Uterus (tissue), 2 donors: Measurements from ENCODE around the gene CLOCK.

ENCODE experiments used
- POLR2A ChIP-seq, 2 donors: fragments of 450-650 bp; IDR thresholded peaks; one replicate each; pipeline ENCODE4 v1.6.1; 2016; ENCODE audit warnings: antibody characterized with exemption in 2 of 2, mild to moderate bottlenecking in 1 of 2, moderate library complexity in 1 of 2
- TF ChIP-seq, protein P1 (sequence below), 4 experiments: fragments of 200-600 bp in 2 of 4; fragments of 450-650 bp in 2 of 4; sonication (generic) in 2 of 4; IDR thresholded peaks; one replicate each; pipeline ENCODE4 v1.5.1; 2016 to 2019; ENCODE audit warnings: antibody characterized with exemption in 4 of 4, mild to moderate bottlenecking in 2 of 4, moderate library complexity in 1 of 4

DNA sequence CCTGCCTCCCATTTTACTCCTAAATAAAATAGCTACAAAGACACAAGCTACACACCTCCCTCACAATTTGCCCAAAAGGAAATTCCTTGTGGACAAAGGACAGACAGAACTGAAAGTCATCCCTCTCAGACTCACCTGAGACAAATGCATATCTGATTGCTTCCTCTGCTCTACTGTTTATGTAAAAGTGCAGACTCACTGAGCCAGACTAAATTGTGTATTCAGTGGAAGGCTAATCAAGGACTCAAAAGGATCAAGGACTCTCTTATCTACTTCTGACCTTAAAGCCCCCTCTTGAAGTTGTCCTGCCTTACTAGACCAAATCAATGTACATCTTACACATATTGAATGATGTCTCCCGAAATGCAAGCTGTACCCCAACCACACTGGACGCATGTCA, 41.5 kb upstream of the CLOCK start:
- TF ChIP-seq, protein P1, sequence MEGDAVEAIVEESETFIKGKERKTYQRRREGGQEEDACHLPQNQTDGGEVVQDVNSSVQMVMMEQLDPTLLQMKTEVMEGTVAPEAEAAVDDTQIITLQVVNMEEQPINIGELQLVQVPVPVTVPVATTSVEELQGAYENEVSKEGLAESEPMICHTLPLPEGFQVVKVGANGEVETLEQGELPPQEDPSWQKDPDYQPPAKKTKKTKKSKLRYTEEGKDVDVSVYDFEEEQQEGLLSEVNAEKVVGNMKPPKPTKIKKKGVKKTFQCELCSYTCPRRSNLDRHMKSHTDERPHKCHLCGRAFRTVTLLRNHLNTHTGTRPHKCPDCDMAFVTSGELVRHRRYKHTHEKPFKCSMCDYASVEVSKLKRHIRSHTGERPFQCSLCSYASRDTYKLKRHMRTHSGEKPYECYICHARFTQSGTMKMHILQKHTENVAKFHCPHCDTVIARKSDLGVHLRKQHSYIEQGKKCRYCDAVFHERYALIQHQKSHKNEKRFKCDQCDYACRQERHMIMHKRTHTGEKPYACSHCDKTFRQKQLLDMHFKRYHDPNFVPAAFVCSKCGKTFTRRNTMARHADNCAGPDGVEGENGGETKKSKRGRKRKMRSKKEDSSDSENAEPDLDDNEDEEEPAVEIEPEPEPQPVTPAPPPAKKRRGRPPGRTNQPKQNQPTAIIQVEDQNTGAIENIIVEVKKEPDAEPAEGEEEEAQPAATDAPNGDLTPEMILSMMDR (IDR thresholded peaks at IDR 0.05): no peak
- TF ChIP-seq POLR2A (IDR thresholded peaks at IDR 0.05): no peak
